Measurements from ENCODE around the gene TMEM98.
"Not testable (repeated sequence)": the region's sequence is repeated elsewhere in the genome, so short reads cannot be mapped to it uniquely, and the experiment has no call there.

TMEM98 gene

GRCh38 chr17:32914181-32914580, 13.8 kb upstream of the TMEM98 start:
- DNase-seq (ENCODE audit: low spot score) = no peak

GRCh38 chr17:32915245-32915644, 12.7 kb upstream of the TMEM98 start:
- DNase-seq (ENCODE audit: low spot score) = no peak

- no peak for DNase-seq (ENCODE audit: low spot score)
These were observed 11.8 kb upstream of the TMEM98 start for GRCh38 chr17:32916134-32916533.

- DNase-seq (ENCODE audit: low spot score) = no peak
These were observed 10.9 kb upstream of the TMEM98 start for GRCh38 chr17:32917081-32917480.

- no peak for DNase-seq (ENCODE audit: low spot score)
These were observed 10.1 kb upstream of the TMEM98 start for GRCh38 chr17:32917842-32918241.

- DNase-seq (ENCODE audit: low spot score) = not testable (repeated sequence)
These were observed 8.1 kb upstream of the TMEM98 start for GRCh38 chr17:32919876-32920275.

GRCh38 chr17:32920293-32920692, 7.7 kb upstream of the TMEM98 start:
- DNase-seq (ENCODE audit: low spot score) = no peak

- no peak for DNase-seq (ENCODE audit: low spot score)
These were observed 6.9 kb upstream of the TMEM98 start for GRCh38 chr17:32921017-32921416.

GRCh38 chr17:32923905-32924304, 4.0 kb upstream of the TMEM98 start:
- not testable (repeated sequence) for DNase-seq (ENCODE audit: low spot score)

GRCh38 chr17:32926183-32926582, 1.8 kb upstream of the TMEM98 start:
- DNase-seq (ENCODE audit: low spot score) = no peak

GRCh38 chr17:32926789-32927188, 1.2 kb upstream of the TMEM98 start:
- DNase-seq (ENCODE audit: low spot score) = not testable (repeated sequence)

GRCh38 chr17:32927201-32927723, 691 bp upstream of the TMEM98 start:
- no peak for DNase-seq (ENCODE audit: low spot score)

- peak; percentile 20 for DNase-seq (ENCODE audit: low spot score)
These were observed 908 bp downstream of the TMEM98 start for GRCh38 chr17:32928586-32929535.

GRCh38 chr17:32929588-32929987, 1.6 kb downstream of the TMEM98 start:
- no peak for DNase-seq (ENCODE audit: low spot score)

GRCh38 chr17:32930512-32930911, 2.6 kb downstream of the TMEM98 start:
- DNase-seq (ENCODE audit: low spot score) = no peak

GRCh38 chr17:32931686-32932085, 3.7 kb downstream of the TMEM98 start:
- DNase-seq (ENCODE audit: low spot score) = no peak

GRCh38 chr17:32933881-32934280, 5.9 kb downstream of the TMEM98 start:
- no peak for DNase-seq (ENCODE audit: low spot score)

GRCh38 chr17:32935726-32936125, 7.8 kb downstream of the TMEM98 start:
- no peak for DNase-seq (ENCODE audit: low spot score)

- no peak for DNase-seq (ENCODE audit: low spot score)
These were observed 8.4 kb downstream of the TMEM98 start for GRCh38 chr17:32936186-32936893.

- peak; percentile 81 for DNase-seq (ENCODE audit: low spot score)
These were observed 9.0 kb downstream of the TMEM98 start for GRCh38 chr17:32936894-32937500.

- DNase-seq (ENCODE audit: low spot score) = no peak
These were observed 12.9 kb downstream of the TMEM98 start for GRCh38 chr17:32940706-32941390.

All from AG20443 (cell line).